Activated CD4-positive, CD25-positive, alpha-beta regulatory T cell (primary cell): ENCODE data around the gene SERTAD2.

Experiments used
- DNase-seq, 4 experiments: peaks; one replicate each; lab custom pipeline; 2025; lab: John Stamatoyannopoulos, UW

The SERTAD2 gene

GRCh38 chr2:64581777-64582539 lies 71.8 kb downstream of the SERTAD2 start:
- no peak for DNase-seq
